KMS-11 (cell line): ENCODE results near the gene MTHFD1.

Experiments used
- H2AFZ ChIP-seq: fragments of 200-600 bp; sonication (generic); 2 replicates; pipeline ENCODE4 v1.6.1; 2016; ENCODE audit warnings: antibody characterized with exemption, mixed run types, low read depth
- H3K27ac ChIP-seq: fragments of 200-600 bp; sonication (generic); 2 replicates; pipeline ENCODE4 v1.6.1; 2016; ENCODE audit warnings: mild to moderate bottlenecking, mixed run types
- H3K27me3 ChIP-seq: fragments of 200-600 bp; sonication (generic); 2 replicates; pipeline ENCODE4 v1.6.1; 2017; ENCODE audit warnings: mild to moderate bottlenecking, low read depth, mixed run types, moderate library complexity; ENCODE audit not compliant: insufficient read depth
- H3K36me3 ChIP-seq: fragments of 200-600 bp; sonication (generic); 2 replicates; pipeline ENCODE4 v1.6.1; 2017; ENCODE audit warnings: mild to moderate bottlenecking, mixed run types; ENCODE audit not compliant: insufficient read depth
- H3K4me1 ChIP-seq: fragments of 200-600 bp; sonication (generic); 2 replicates; pipeline ENCODE4 v1.6.1; 2016; ENCODE audit warnings: mild to moderate bottlenecking, low read depth, mixed run types; ENCODE audit not compliant: poor library complexity, severe bottlenecking
- H3K4me2 ChIP-seq: fragments of 200-600 bp; sonication (generic); 2 replicates; pipeline ENCODE4 v1.7.0; 2016; ENCODE audit warnings: mild to moderate bottlenecking, mixed run types
- H3K4me3 ChIP-seq: fragments of 200-600 bp; sonication (generic); IDR thresholded peaks from 2 replicates; pipeline ENCODE4 v1.6.1; 2017; ENCODE audit warnings: low read depth, low read length, mixed read lengths; ENCODE audit not compliant: insufficient read depth
- H3K79me2 ChIP-seq: fragments of 200-600 bp; sonication (generic); 2 replicates; pipeline ENCODE4 v1.6.1; 2016; ENCODE audit warnings: low read depth, mixed run types; ENCODE audit not compliant: insufficient read depth
- H3K9ac ChIP-seq: fragments of 200-600 bp; sonication (generic); 2 replicates; pipeline ENCODE4 v1.6.1; 2016; ENCODE audit warnings: mild to moderate bottlenecking, mixed run types
- H4K20me1 ChIP-seq: fragments of 200-600 bp; sonication (generic); 2 replicates; pipeline ENCODE4 v1.6.1; 2016; ENCODE audit warnings: mild to moderate bottlenecking, mixed run types; ENCODE audit not compliant: insufficient read depth
- CTCF ChIP-seq: fragments of 200-600 bp; sonication (generic); conservative IDR thresholded peaks from 2 replicates; pipeline ENCODE4 v1.6.1; 2017; ENCODE audit warnings: low read depth, mild to moderate bottlenecking, antibody characterized with exemption, low read length, moderate library complexity, mixed read lengths

The MTHFD1 gene

GRCh38 chr14:64447876-64448670, 59.9 kb downstream of the MTHFD1 start:
- Histone ChIP-seq H3K4me3 (no peak overlapping the region), H3K27ac (no peak overlapping the region), H3K4me1 (peaks cover 28% of the 10 kb centered on the region), H3K36me3 (no peaks in the 10 kb centered on the region), H3K79me2 (no peaks in the 10 kb centered on the region), H3K9ac (no peak overlapping the region), H2AFZ (no peak overlapping the region), H3K27me3 (no peaks in the 10 kb centered on the region), H4K20me1 (no peaks in the 10 kb centered on the region), H3K4me2 (no peak overlapping the region)
- TF ChIP-seq CTCF: no peak

GRCh38 chr14:64450255-64450654, 62.1 kb downstream of the MTHFD1 start:
- no peaks in the 10 kb centered on the region for H4K20me1 ChIP-seq
- no peak overlapping the region for H3K27ac ChIP-seq
- H3K36me3 ChIP-seq: no peaks in the 10 kb centered on the region
- no peak overlapping the region for H2AFZ ChIP-seq
- H3K27me3 ChIP-seq: no peaks in the 10 kb centered on the region
- no peaks in the 10 kb centered on the region for H3K79me2 ChIP-seq
- no peak for TF ChIP-seq CTCF
- no peak overlapping the region for H3K4me2 ChIP-seq
- H3K4me1 ChIP-seq: peaks cover 12% of the 10 kb centered on the region
- no peak overlapping the region for H3K9ac ChIP-seq
- no peak overlapping the region for H3K4me3 ChIP-seq

GRCh38 chr14:64454671-64455070, 66.5 kb downstream of the MTHFD1 start:
- H3K4me2 ChIP-seq: no peak overlapping the region
- H4K20me1 ChIP-seq: no peaks in the 10 kb centered on the region
- H3K27ac ChIP-seq: no peak overlapping the region
- no peak for TF ChIP-seq CTCF
- H3K9ac ChIP-seq: no peak overlapping the region
- no peak overlapping the region for H2AFZ ChIP-seq
- H3K4me1 ChIP-seq: no peaks in the 10 kb centered on the region
- H3K79me2 ChIP-seq: no peaks in the 10 kb centered on the region
- no peak overlapping the region for H3K4me3 ChIP-seq
- H3K27me3 ChIP-seq: no peaks in the 10 kb centered on the region
- no peaks in the 10 kb centered on the region for H3K36me3 ChIP-seq

- H3K4me2 ChIP-seq: no peak overlapping the region
- H3K36me3 ChIP-seq: no peaks in the 10 kb centered on the region
- no peak overlapping the region for H3K27ac ChIP-seq
- no peaks in the 10 kb centered on the region for H3K79me2 ChIP-seq
- TF ChIP-seq CTCF: no peak
- H3K27me3 ChIP-seq: no peaks in the 10 kb centered on the region
- H2AFZ ChIP-seq: no peak overlapping the region
- H3K9ac ChIP-seq: no peak overlapping the region
- H4K20me1 ChIP-seq: no peaks in the 10 kb centered on the region
- H3K4me1 ChIP-seq: peaks cover 5% of the 10 kb centered on the region
- no peak overlapping the region for H3K4me3 ChIP-seq
These were observed 71.4 kb downstream of the MTHFD1 start for GRCh38 chr14:64459405-64460136.
